ENCODE results near the gene TBL1X.

TBL1X gene

GRCh38 chrX:9609987-9610386 is 145.1 kb downstream of the TBL1X start:
- H3K27ac ChIP-seq (ENCODE audit: low read length): no peak overlapping the region
- H3K27me3 ChIP-seq (ENCODE audit: low read depth, low read length): no peaks in the 10 kb centered on the region
- H3K9me3 ChIP-seq (ENCODE audit: insufficient read depth, low read length): no peaks in the 10 kb centered on the region
- H3K4me3 ChIP-seq (ENCODE audit: low read length): no peak overlapping the region
- peaks cover 24% of the 10 kb centered on the region; the same call in 1 of the 2 replicates for H4K20me1 ChIP-seq (ENCODE audit: insufficient read depth, low read length)
- H3K9ac ChIP-seq (ENCODE audit: low read length): no peak overlapping the region
- H3K4me1 ChIP-seq (ENCODE audit: low read length): peaks cover 20% of the 10 kb centered on the region
- no peak overlapping the region for H2AFZ ChIP-seq (ENCODE audit: low read depth, low read length)
- no peak overlapping the region for H3K4me2 ChIP-seq (ENCODE audit: low read length)
- H3K36me3 ChIP-seq (replicated peaks; ENCODE audit: low read depth, low read length): no peaks in the 10 kb centered on the region
- TF ChIP-seq EZH2phosphoT487 (IDR thresholded peaks at IDR 0.05; ENCODE audit: low read depth) (no peak), CTCF (IDR thresholded peaks at IDR 0.05; ENCODE audit: low read depth, low read length) (no peak)
- no peaks in the 10 kb centered on the region; the same call in 1 of the 2 replicates for H3K79me2 ChIP-seq (ENCODE audit: low read length)

- no peak overlapping the region for H2AFZ ChIP-seq (ENCODE audit: low read depth, low read length)
- peak overlapping the region; percentile 55; the same call in 1 of the 2 replicates for H3K4me3 ChIP-seq (ENCODE audit: low read length)
- no peak for TF ChIP-seq EZH2phosphoT487 (IDR thresholded peaks at IDR 0.05; ENCODE audit: low read depth)
- no peak for TF ChIP-seq CTCF (IDR thresholded peaks at IDR 0.05; ENCODE audit: low read depth, low read length)
- H4K20me1 ChIP-seq (ENCODE audit: insufficient read depth, low read length): peaks cover 22% of the 10 kb centered on the region; the same call in 1 of the 2 replicates
- H3K9me3 ChIP-seq (ENCODE audit: insufficient read depth, low read length): no peaks in the 10 kb centered on the region
- H3K27ac ChIP-seq (ENCODE audit: low read length): no peak overlapping the region
- peak overlapping the region; percentile 65 for H3K4me2 ChIP-seq (ENCODE audit: low read length)
- peaks cover 13% of the 10 kb centered on the region for H3K4me1 ChIP-seq (ENCODE audit: low read length)
- H3K27me3 ChIP-seq (ENCODE audit: low read depth, low read length): no peaks in the 10 kb centered on the region
- no peaks in the 10 kb centered on the region; the same call in 1 of the 2 replicates for H3K79me2 ChIP-seq (ENCODE audit: low read length)
- H3K9ac ChIP-seq (ENCODE audit: low read length): no peak overlapping the region
- H3K36me3 ChIP-seq (replicated peaks; ENCODE audit: low read depth, low read length): no peaks in the 10 kb centered on the region
Observed at GRCh38 chrX:9610771-9611392, 146.0 kb downstream of the TBL1X start.

GRCh38 chrX:9611436-9612145 is 146.7 kb downstream of the TBL1X start:
- TF ChIP-seq CTCF (IDR thresholded peaks at IDR 0.05; ENCODE audit: low read depth, low read length) (no peak), EZH2phosphoT487 (IDR thresholded peaks at IDR 0.05; ENCODE audit: low read depth) (no peak)
- Histone ChIP-seq H3K4me3 (ENCODE audit: low read length) (peak overlapping the region; percentile 55; the same call in 1 of the 2 replicates), H3K27me3 (ENCODE audit: low read depth, low read length) (no peaks in the 10 kb centered on the region), H3K36me3 (replicated peaks; ENCODE audit: low read depth, low read length) (no peaks in the 10 kb centered on the region), H3K79me2 (ENCODE audit: low read length) (no peaks in the 10 kb centered on the region), H3K9me3 (ENCODE audit: insufficient read depth, low read length) (no peaks in the 10 kb centered on the region), H4K20me1 (ENCODE audit: insufficient read depth, low read length) (peaks cover 22% of the 10 kb centered on the region; the same call in 1 of the 2 replicates), H3K4me2 (ENCODE audit: low read length) (peak overlapping the region; percentile 65), H3K9ac (ENCODE audit: low read length) (no peak overlapping the region), H3K27ac (ENCODE audit: low read length) (no peak overlapping the region), H3K4me1 (ENCODE audit: low read length) (peaks cover 13% of the 10 kb centered on the region), H2AFZ (ENCODE audit: low read depth, low read length) (no peak overlapping the region)

- H3K27me3 ChIP-seq (ENCODE audit: low read depth, low read length): no peaks in the 10 kb centered on the region
- H3K4me2 ChIP-seq (ENCODE audit: low read length): no peak overlapping the region
Observed at GRCh38 chrX:9612146-9612505, 147.3 kb downstream of the TBL1X start.

More at GRCh38 chrX:9612146-9612505, 147.3 kb downstream of the TBL1X start:
- Histone ChIP-seq H3K9me3 (ENCODE audit: insufficient read depth, low read length) (no peaks in the 10 kb centered on the region), H2AFZ (ENCODE audit: low read depth, low read length) (no peak overlapping the region), H3K36me3 (replicated peaks; ENCODE audit: low read depth, low read length) (no peaks in the 10 kb centered on the region), H3K4me3 (ENCODE audit: low read length) (no peak overlapping the region), H3K79me2 (ENCODE audit: low read length) (no peaks in the 10 kb centered on the region), H3K27ac (ENCODE audit: low read length) (no peak overlapping the region), H3K4me1 (ENCODE audit: low read length) (peaks cover 13% of the 10 kb centered on the region), H3K9ac (ENCODE audit: low read length) (no peak overlapping the region), H4K20me1 (ENCODE audit: insufficient read depth, low read length) (peaks cover 22% of the 10 kb centered on the region; the same call in 1 of the 2 replicates)
- no peak for TF ChIP-seq CTCF (IDR thresholded peaks at IDR 0.05; ENCODE audit: low read depth, low read length)
- TF ChIP-seq EZH2phosphoT487 (IDR thresholded peaks at IDR 0.05; ENCODE audit: low read depth): no peak
